IMR-90 (cell line): ENCODE results near the gene TBCD. TPM values are rescaled to one million over a fixed set of nuclear protein-coding genes. Genes with fewer than 3 reads are reported as not detected.
A peak's percentile ranks its signal among the peaks of the same experiment; 100 is the strongest.

Experiments used
- ATAC-seq: fragments of 200-7000 bp; cut with Tn5 transposase; 2 replicates; pipeline ENCODE4 v1.9.1; 2020; ENCODE audit warnings: low read depth, mild to moderate bottlenecking, moderate library complexity
- BruUV-seq: library from RNA; stranded (reverse); fragments of 400-500 nt; replicated peaks from 2 replicates; lab custom pipeline; 2021; lab: Mats Ljungman, UMichigan
- CTCF ChIA-PET: fragments of 300-600 bp; formaldehyde crosslinking; extraction: SDS; loops from one replicate; lab custom pipeline; 2021; ENCODE audit warnings: antibody characterized with exemption; lab: Yijun Ruan, JAX
- POLR2A ChIA-PET: fragments of 300-600 bp; sonication (Branson Sonifier 250); formaldehyde crosslinking; loops from one replicate; lab custom pipeline; 2022; ENCODE audit warnings: antibody characterized with exemption; ENCODE audit not compliant: unreplicated experiment; lab: Charles Lee
- DNase-seq: peaks from one replicate; pipeline ENCODE4 v3.0.0; 2013
- H2AFZ ChIP-seq: replicated peaks from 2 replicates; pipeline ENCODE3; 2013; ENCODE audit warnings: low read length, mild to moderate bottlenecking; ENCODE audit not compliant: poor library complexity
- H2AK5ac ChIP-seq: 2 replicates; pipeline ENCODE4 v1.6.1; 2013; ENCODE audit warnings: low read depth, low read length, inconsistent platforms
- H2AK9ac ChIP-seq: replicated peaks from 2 replicates; pipeline ENCODE3; 2013; ENCODE audit warnings: mild to moderate bottlenecking, low read depth, low read length, moderate library complexity; ENCODE audit not compliant: poor library complexity
- H2BK120ac ChIP-seq: 2 replicates; pipeline ENCODE4 v1.6.1; 2013; ENCODE audit warnings: low read depth, low read length, inconsistent platforms
- H2BK15ac ChIP-seq: 3 replicates; pipeline ENCODE4 v1.6.1; 2013; ENCODE audit warnings: low read depth, low read length, inconsistent platforms
- H2BK20ac ChIP-seq: 2 replicates; pipeline ENCODE4 v1.6.1; 2013; ENCODE audit warnings: low read depth, mild to moderate bottlenecking, inconsistent platforms, low read length, moderate library complexity
- H2BK5ac ChIP-seq: 2 replicates; pipeline ENCODE4 v1.6.1; 2013; ENCODE audit warnings: mild to moderate bottlenecking, low read depth, low read length, inconsistent platforms; ENCODE audit not compliant: poor library complexity, severe bottlenecking
- H3K14ac ChIP-seq: replicated peaks from 2 replicates; pipeline ENCODE4 v1.6.1; 2013; ENCODE audit warnings: low read depth, low read length, inconsistent platforms
- H3K18ac ChIP-seq: 2 replicates; pipeline ENCODE4 v1.6.1; 2013; ENCODE audit warnings: low read depth, low read length, control low read depth
- H3K23ac ChIP-seq: 2 replicates; pipeline ENCODE4 v1.6.1; 2013; ENCODE audit warnings: low read depth, low read length, inconsistent platforms
- H3K27ac ChIP-seq: 2 replicates; pipeline ENCODE4 v1.5.1; 2013; ENCODE audit warnings: mild to moderate bottlenecking, control low read depth, low read length; ENCODE audit not compliant: insufficient read depth
- H3K27me3 ChIP-seq: 2 replicates; pipeline ENCODE4 v1.6.1; 2013; ENCODE audit warnings: low read length; ENCODE audit not compliant: control insufficient read depth, insufficient read depth
- H3K36me3 ChIP-seq: 2 replicates; pipeline ENCODE4 v1.6.1; 2013; ENCODE audit warnings: low read length, mixed read lengths; ENCODE audit not compliant: control insufficient read depth, insufficient read depth
- H3K4ac ChIP-seq: 2 replicates; pipeline ENCODE4 v1.6.1; 2013; ENCODE audit warnings: low read depth, low read length, inconsistent platforms
- H3K4me1 ChIP-seq: 2 replicates; pipeline ENCODE4 v1.6.1; 2013; ENCODE audit warnings: low read length, mixed read lengths; ENCODE audit not compliant: control insufficient read depth, insufficient read depth
- H3K4me2 ChIP-seq: 2 replicates; pipeline ENCODE4 v1.6.1; 2013; ENCODE audit warnings: low read depth, mild to moderate bottlenecking, control low read depth, low read length, moderate library complexity
- H3K4me3 ChIP-seq: 2 replicates; pipeline ENCODE4 v1.5.1; 2013; ENCODE audit warnings: low read depth, mild to moderate bottlenecking, control low read depth, low read length, moderate library complexity; ENCODE audit not compliant: insufficient read depth
- H3K56ac ChIP-seq: 2 replicates; pipeline ENCODE4 v1.6.1; 2013; ENCODE audit warnings: low read length, inconsistent platforms; ENCODE audit not compliant: insufficient read depth; ENCODE audit errors: extremely low read depth
- H3K79me1 ChIP-seq, 2 experiments: 2 replicates each; pipeline ENCODE4 v1.6.1; 2013; ENCODE audit warnings: low read length in 2 of 2, inconsistent platforms in 1 of 2, low read depth in 1 of 2
- H3K9ac ChIP-seq: 2 replicates; pipeline ENCODE4 v1.6.1; 2013; ENCODE audit warnings: low read depth, low read length, control low read depth
- H3K9me1 ChIP-seq: 2 replicates; pipeline ENCODE4 v1.6.1; 2013; ENCODE audit warnings: low read length, inconsistent platforms; ENCODE audit not compliant: insufficient read depth
- H3K9me3 ChIP-seq: 2 replicates; pipeline ENCODE4 v1.6.1; 2013; ENCODE audit warnings: low read length; ENCODE audit not compliant: control insufficient read depth, insufficient read depth
- H4K20me1 ChIP-seq: 2 replicates; pipeline ENCODE4 v1.6.1; 2013; ENCODE audit warnings: low read length, inconsistent platforms; ENCODE audit not compliant: insufficient read depth
- H4K5ac ChIP-seq: 2 replicates; pipeline ENCODE4 v1.6.1; 2013; ENCODE audit warnings: mild to moderate bottlenecking, low read depth, low read length, control low read depth
- H4K8ac ChIP-seq, 2 experiments: 2 replicates each; pipeline ENCODE4 v1.6.1; 2013; ENCODE audit warnings: low read depth in 2 of 2, low read length in 2 of 2, control low read depth in 1 of 2, inconsistent platforms in 1 of 2
- H4K91ac ChIP-seq: 2 replicates; pipeline ENCODE4 v1.6.1; 2013; ENCODE audit warnings: low read depth, low read length, inconsistent platforms; ENCODE audit not compliant: insufficient read depth
- CEBPB ChIP-seq: IDR thresholded peaks from 2 replicates; pipeline ENCODE4 v1.6.1; 2012; ENCODE audit warnings: low read depth, low read length, improper control_type of control experiment
- CHD1 ChIP-seq: IDR thresholded peaks from 2 replicates; pipeline ENCODE4 v1.6.1; 2012; ENCODE audit warnings: low read depth, low read length, improper control_type of control experiment
- FOS ChIP-seq: fragments of 150-350 bp; IDR thresholded peaks from 2 replicates; pipeline ENCODE4 v1.6.1; 2016; ENCODE audit warnings: low read depth, low read length
- NFE2L2 ChIP-seq: fragments of 150-350 bp; IDR thresholded peaks from 2 replicates; pipeline ENCODE4 v1.6.1; 2016; ENCODE audit warnings: low read depth, mild to moderate bottlenecking, low read length
- RAD21 ChIP-seq: IDR thresholded peaks from 2 replicates; pipeline ENCODE4 v1.6.1; 2012; ENCODE audit warnings: low read length, improper control_type of control experiment
- RFX5 ChIP-seq: IDR thresholded peaks from 2 replicates; pipeline ENCODE4 v1.8.0; 2012; ENCODE audit warnings: low read depth, mild to moderate bottlenecking, low read length, moderate library complexity
- SMC3 ChIP-seq: fragments of 150-350 bp; IDR thresholded peaks from 2 replicates; pipeline ENCODE4 v1.6.1; 2016; ENCODE audit warnings: low read depth, mild to moderate bottlenecking, antibody characterized with exemption, low read length, moderate library complexity
- WGBS, 2 experiments: methylation state at CpG; one replicate each; pipeline versions ENCODE4 v1.1.5 to v1.1.7; 2013; ENCODE audit warnings: missing lambda C conversion rate in 2 of 2; ENCODE audit not compliant: insufficient read length in 1 of 2; ENCODE audit errors: extremely low coverage in 2 of 2; 5-methylcytosine and 5-hydroxymethylcytosine counted together
- dilution Hi-C: fragments of 300-500 bp; cut with HindIII; formaldehyde crosslinking; loops from one replicate; pipeline ENCODE4 v1.14.3; 2018; ENCODE audit warnings: low sequenced_read_pairs; ENCODE audit not compliant: unreplicated experiment
- in situ Hi-C: fragments of 300-500 bp; cut with MboI; formaldehyde crosslinking; loops from 3 replicates; pipeline ENCODE4 v1.14.3; 2019; ENCODE audit warnings: low sequenced_read_pairs, inconsistent platforms, mixed read lengths
- intact Hi-C: fragments of 100-400 bp; cut with micrococcal nuclease; formaldehyde crosslinking; loops from 2 replicates; pipeline ENCODE4 v1.10.0; 2022
- polyA plus RNA-seq, 3 experiments: library from polyadenylated mRNA; depleted of rRNA; stranded (reverse); fragments of >200 nt; gene quantifications; 2 replicates each; pipeline ENCODE4 v1.2.3, GENCODE V29; 2012; ENCODE audit warnings: low replicate concordance in 1 of 3
- total RNA-seq: library from RNA; depleted of rRNA; stranded (reverse); fragments of >200 nt; gene quantifications from 2 replicates; pipeline ENCODE4 v1.2.3, GENCODE V29; 2012
- TF ChIP-seq, protein P1 (sequence below): conservative IDR thresholded peaks from 2 replicates; pipeline ENCODE4 v1.5.1; 2012; ENCODE audit warnings: mild to moderate bottlenecking, low read depth, low read length, improper control_type of control experiment
- TF ChIP-seq, protein P2 (sequence below): fragments of 150-350 bp; IDR thresholded peaks from 2 replicates; pipeline ENCODE4 v1.6.1; 2017; ENCODE audit warnings: mild to moderate bottlenecking, antibody characterized with exemption, low read length, low read depth

The TBCD gene
- total and polyA plus RNA-seq, 2 of the 4 experiments (the other 2 are of a cell fraction), result 21.9 to 54.5 TPM

DNA sequence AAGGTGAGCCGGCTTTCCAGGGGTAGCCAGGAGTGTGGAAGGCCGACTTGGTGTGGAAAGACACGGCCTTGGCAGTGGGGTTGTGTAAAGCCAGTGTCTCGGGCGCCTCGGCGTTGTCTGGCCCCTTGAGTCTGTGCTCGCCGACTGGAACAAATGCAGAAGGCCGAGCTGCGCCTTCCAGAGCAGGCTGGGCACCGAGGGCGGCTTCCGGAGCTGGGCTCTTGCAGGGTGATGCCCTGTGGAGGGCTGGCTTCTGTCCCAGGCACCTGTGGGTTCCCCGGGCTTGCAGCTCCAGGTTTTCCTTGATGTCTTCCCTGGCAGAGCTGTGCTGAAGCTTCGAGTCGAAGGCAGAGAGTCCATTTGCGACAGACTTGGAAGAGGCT, 79.9 kb downstream of the TBCD start:
- H2BK20ac ChIP-seq, result no peak overlapping the region

More for the DNA sequence above, 79.9 kb downstream of the TBCD start:
- intact Hi-C loops, result no loop called here
- H2AK5ac ChIP-seq, result no peak overlapping the region
- no peak overlapping the region for H3K23ac ChIP-seq
- H3K27ac ChIP-seq, result no peak overlapping the region
- peaks cover 10 to 28% of the 10 kb centered on the region in 2 experiments; a peak in 3 of 4 replicates for H3K79me1 ChIP-seq
- H2BK5ac ChIP-seq, result no peak overlapping the region
- H3K36me3 ChIP-seq, result peaks cover 27% of the 10 kb centered on the region
- in situ Hi-C loops, result no loop called here
- no peaks in the 10 kb centered on the region for H3K27me3 ChIP-seq
- no peak overlapping the region for H4K91ac ChIP-seq
- no peak overlapping the region for H2BK15ac ChIP-seq
- ChIA-PET POLR2A (no interaction called here), CTCF (no interaction called here)
- no peak overlapping the region for H4K5ac ChIP-seq
- WGBS, 2 experiments, result 92% methylated on average over 14 of the region's 18 CpGs; no CpG with 5 or more reads in 1 of the 2 experiments
- TF ChIP-seq RAD21, result no peak
- TF ChIP-seq CHD1, result no peak
- no peak for TF ChIP-seq FOS
- no peak for TF ChIP-seq RFX5
- TF ChIP-seq NFE2L2, result no peak
- no peak for TF ChIP-seq SMC3
- TF ChIP-seq, protein P1, sequence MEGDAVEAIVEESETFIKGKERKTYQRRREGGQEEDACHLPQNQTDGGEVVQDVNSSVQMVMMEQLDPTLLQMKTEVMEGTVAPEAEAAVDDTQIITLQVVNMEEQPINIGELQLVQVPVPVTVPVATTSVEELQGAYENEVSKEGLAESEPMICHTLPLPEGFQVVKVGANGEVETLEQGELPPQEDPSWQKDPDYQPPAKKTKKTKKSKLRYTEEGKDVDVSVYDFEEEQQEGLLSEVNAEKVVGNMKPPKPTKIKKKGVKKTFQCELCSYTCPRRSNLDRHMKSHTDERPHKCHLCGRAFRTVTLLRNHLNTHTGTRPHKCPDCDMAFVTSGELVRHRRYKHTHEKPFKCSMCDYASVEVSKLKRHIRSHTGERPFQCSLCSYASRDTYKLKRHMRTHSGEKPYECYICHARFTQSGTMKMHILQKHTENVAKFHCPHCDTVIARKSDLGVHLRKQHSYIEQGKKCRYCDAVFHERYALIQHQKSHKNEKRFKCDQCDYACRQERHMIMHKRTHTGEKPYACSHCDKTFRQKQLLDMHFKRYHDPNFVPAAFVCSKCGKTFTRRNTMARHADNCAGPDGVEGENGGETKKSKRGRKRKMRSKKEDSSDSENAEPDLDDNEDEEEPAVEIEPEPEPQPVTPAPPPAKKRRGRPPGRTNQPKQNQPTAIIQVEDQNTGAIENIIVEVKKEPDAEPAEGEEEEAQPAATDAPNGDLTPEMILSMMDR, result no peak
- TF ChIP-seq, protein P2, sequence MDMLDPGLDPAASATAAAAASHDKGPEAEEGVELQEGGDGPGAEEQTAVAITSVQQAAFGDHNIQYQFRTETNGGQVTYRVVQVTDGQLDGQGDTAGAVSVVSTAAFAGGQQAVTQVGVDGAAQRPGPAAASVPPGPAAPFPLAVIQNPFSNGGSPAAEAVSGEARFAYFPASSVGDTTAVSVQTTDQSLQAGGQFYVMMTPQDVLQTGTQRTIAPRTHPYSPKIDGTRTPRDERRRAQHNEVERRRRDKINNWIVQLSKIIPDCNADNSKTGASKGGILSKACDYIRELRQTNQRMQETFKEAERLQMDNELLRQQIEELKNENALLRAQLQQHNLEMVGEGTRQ, result no peak
- TF ChIP-seq CEBPB, result no peak
- H3K56ac ChIP-seq, result no peak overlapping the region
- no peak overlapping the region for H3K9ac ChIP-seq
- dilution Hi-C loops, result no loop called here
- H2AFZ ChIP-seq, result no peak overlapping the region
- no peak overlapping the region for H2BK120ac ChIP-seq
- H3K9me1 ChIP-seq, result peaks cover 18% of the 10 kb centered on the region
- ATAC-seq (no peak), DNase-seq (no peak)
- no peak overlapping the region for H3K18ac ChIP-seq
- H4K8ac ChIP-seq, result no peak overlapping the region
- no TSS peak for BruUV-seq
- no peaks in the 10 kb centered on the region for H3K9me3 ChIP-seq
- no peak overlapping the region for H3K4me2 ChIP-seq
- peak overlapping the region; percentile 28 for H2AK9ac ChIP-seq
- H3K4me3 ChIP-seq, result no peak overlapping the region
- H3K4ac ChIP-seq, result no peak overlapping the region
- no peak overlapping the region for H3K14ac ChIP-seq
- H4K20me1 ChIP-seq, result peaks cover 10% of the 10 kb centered on the region
- peaks cover 4% of the 10 kb centered on the region; the same call in 1 of the 2 replicates for H3K4me1 ChIP-seq
